ENCODE results near the gene UNC5A. TPM values are rescaled to one million over a fixed set of nuclear protein-coding genes. Genes with fewer than 3 reads are reported as not detected.

The UNC5A gene
- total and polyA plus RNA-seq, 5 experiments from 2014 or later = not detected

GRCh38 chr5:176785184-176786145, 24.9 kb upstream of the UNC5A start:
- Mint-ChIP-seq H3K4me1 (no peaks in the 10 kb centered on the region), H3K9me3 (peaks cover 0 to 2% (median 0%) of the 10 kb centered on the region in 9 donors), H3K27ac (no peak overlapping the region), H3K4me3 (no peak overlapping the region), H3K27me3 (peaks cover 14 to 74% (median 35%) of the 10 kb centered on the region in 5 donors), H3K36me3 (no peaks in the 10 kb centered on the region)
- ATAC-seq (no peak), DNase-seq (no peak)
- POLR2A ChIA-PET = no interaction called here

GRCh38 chr5:176787676-176788075, 22.7 kb upstream of the UNC5A start:
- ATAC-seq (no peak), DNase-seq (no peak)
- H3K4me1 Mint-ChIP-seq = no peaks in the 10 kb centered on the region
- H3K27me3 Mint-ChIP-seq = peaks cover 10 to 74% (median 27%) of the 10 kb centered on the region in 5 donors
- POLR2A ChIA-PET = interaction anchor here (0.6 kb wide), 1 partner anchor 315 kb away, joined by 3 read pairs; no protein-coding TSS in a partner anchor
- H3K4me3 Mint-ChIP-seq = no peak overlapping the region
- no peaks in the 10 kb centered on the region for H3K9me3 Mint-ChIP-seq
- no peak overlapping the region for H3K27ac Mint-ChIP-seq
- H3K36me3 Mint-ChIP-seq = no peaks in the 10 kb centered on the region

- no peaks in the 10 kb centered on the region for H3K4me1 Mint-ChIP-seq
- H3K36me3 Mint-ChIP-seq = no peaks in the 10 kb centered on the region
- peaks cover 10 to 78% (median 31%) of the 10 kb centered on the region in 5 donors for H3K27me3 Mint-ChIP-seq
- POLR2A ChIA-PET = interaction anchor here (0.6 kb wide), 1 partner anchor 315 kb away, joined by 3 read pairs; no protein-coding TSS in a partner anchor
- H3K9me3 Mint-ChIP-seq = no peaks in the 10 kb centered on the region
- ATAC-seq (no peak), DNase-seq (no peak)
- H3K4me3 Mint-ChIP-seq = no peak overlapping the region
- H3K27ac Mint-ChIP-seq = no peak overlapping the region
These were observed 22.3 kb upstream of the UNC5A start for GRCh38 chr5:176788091-176788490.

GRCh38 chr5:176788941-176789872, 21.2 kb upstream of the UNC5A start:
- ATAC-seq (no peak), DNase-seq (no peak)
- H3K9me3 Mint-ChIP-seq = no peaks in the 10 kb centered on the region
- no peaks in the 10 kb centered on the region for H3K4me1 Mint-ChIP-seq
- peaks cover 13 to 90% (median 40%) of the 10 kb centered on the region in 5 donors for H3K27me3 Mint-ChIP-seq
- POLR2A ChIA-PET = no interaction called here
- H3K36me3 Mint-ChIP-seq = no peaks in the 10 kb centered on the region
- no peak overlapping the region for H3K4me3 Mint-ChIP-seq
- H3K27ac Mint-ChIP-seq = peak overlapping the region in 1 of 10 donors; percentile 10

- Mint-ChIP-seq H3K9me3 (peaks cover 0 to 2% (median 0%) of the 10 kb centered on the region in 9 donors), H3K27ac (peak overlapping the region in 1 of 10 donors; percentile 78), H3K36me3 (no peaks in the 10 kb centered on the region), H3K4me3 (no peak overlapping the region), H3K27me3 (peaks cover 18 to 96% (median 41%) of the 10 kb centered on the region in 5 donors), H3K4me1 (no peaks in the 10 kb centered on the region)
- POLR2A ChIA-PET = no interaction called here
- ATAC-seq = no peak
- no peak for DNase-seq
These were observed 20.3 kb upstream of the UNC5A start for GRCh38 chr5:176789873-176790615.

GRCh38 chr5:176790941-176791340, 19.4 kb upstream of the UNC5A start:
- H3K4me1 Mint-ChIP-seq = no peaks in the 10 kb centered on the region
- H3K36me3 Mint-ChIP-seq = no peaks in the 10 kb centered on the region
- H3K27ac Mint-ChIP-seq = no peak overlapping the region
- no peak overlapping the region for H3K4me3 Mint-ChIP-seq
- ATAC-seq (no peak), DNase-seq (no peak)
- POLR2A ChIA-PET = no interaction called here
- H3K9me3 Mint-ChIP-seq = peaks cover 0 to 2% (median 0%) of the 10 kb centered on the region in 9 donors
- peaks cover 21 to 96% (median 48%) of the 10 kb centered on the region in 5 donors for H3K27me3 Mint-ChIP-seq

- peaks cover 0 to 5% (median 0%) of the 10 kb centered on the region in 9 donors for H3K9me3 Mint-ChIP-seq
- no peak overlapping the region for H3K27ac Mint-ChIP-seq
- no peak for ATAC-seq
- no peaks in the 10 kb centered on the region for H3K36me3 Mint-ChIP-seq
- H3K4me3 Mint-ChIP-seq = no peak overlapping the region
- peaks cover 29 to 95% (median 54%) of the 10 kb centered on the region in 5 donors for H3K27me3 Mint-ChIP-seq
- POLR2A ChIA-PET = interaction anchor here (0.5 kb wide), 1 partner anchor 245 kb away, joined by 3 read pairs; no protein-coding TSS in a partner anchor
- DNase-seq = no peak
- no peaks in the 10 kb centered on the region for H3K4me1 Mint-ChIP-seq
These were observed 17.6 kb upstream of the UNC5A start for GRCh38 chr5:176792655-176793342.

GRCh38 chr5:176793343-176793699, 17.0 kb upstream of the UNC5A start:
- Mint-ChIP-seq H3K9me3 (peaks cover 0 to 5% (median 0%) of the 10 kb centered on the region in 9 donors), H3K36me3 (no peaks in the 10 kb centered on the region), H3K4me3 (no peak overlapping the region), H3K4me1 (no peaks in the 10 kb centered on the region), H3K27me3 (peaks cover 28 to 90% (median 49%) of the 10 kb centered on the region in 5 donors), H3K27ac (no peak overlapping the region)
- POLR2A ChIA-PET = no interaction called here
- DNase-seq (no peak), ATAC-seq (no peak)

GRCh38 chr5:176793736-176794135, 16.6 kb upstream of the UNC5A start:
- ATAC-seq (no peak), DNase-seq (no peak)
- H3K27ac Mint-ChIP-seq = no peak overlapping the region
- POLR2A ChIA-PET = no interaction called here
- peaks cover 0 to 5% (median 0%) of the 10 kb centered on the region in 9 donors for H3K9me3 Mint-ChIP-seq
- peaks cover 27 to 86% (median 47%) of the 10 kb centered on the region in 5 donors for H3K27me3 Mint-ChIP-seq
- no peaks in the 10 kb centered on the region for H3K36me3 Mint-ChIP-seq
- no peaks in the 10 kb centered on the region for H3K4me1 Mint-ChIP-seq
- H3K4me3 Mint-ChIP-seq = no peak overlapping the region

- POLR2A ChIA-PET = no interaction called here
- Mint-ChIP-seq H3K27ac (no peak overlapping the region), H3K9me3 (peaks cover 0 to 5% (median 0%) of the 10 kb centered on the region in 9 donors), H3K4me1 (no peaks in the 10 kb centered on the region), H3K4me3 (no peak overlapping the region), H3K27me3 (peaks cover 23 to 78% (median 47%) of the 10 kb centered on the region in 5 donors), H3K36me3 (no peaks in the 10 kb centered on the region)
- ATAC-seq = no peak
- no peak for DNase-seq
These were observed 15.8 kb upstream of the UNC5A start for GRCh38 chr5:176794509-176794908.

GRCh38 chr5:176796411-176796810, 13.9 kb upstream of the UNC5A start:
- no peak for ATAC-seq
- Mint-ChIP-seq H3K27ac (peak overlapping the region in 1 of 10 donors; percentile 68), H3K9me3 (peaks cover 0 to 5% (median 0%) of the 10 kb centered on the region in 9 donors), H3K36me3 (no peaks in the 10 kb centered on the region), H3K4me1 (no peaks in the 10 kb centered on the region), H3K4me3 (no peak overlapping the region), H3K27me3 (peaks cover 21 to 61% (median 42%) of the 10 kb centered on the region in 5 donors)
- DNase-seq = no peak
- POLR2A ChIA-PET = no interaction called here

All from naive thymus-derived CD8-positive, alpha-beta T cell (primary cell).